Measurements from ENCODE around the gene FOXO3.

The FOXO3 gene

GRCh38 chr6:108690326-108691049, 129.8 kb downstream of the FOXO3 start:
- DNase-seq: no peak

DNA sequence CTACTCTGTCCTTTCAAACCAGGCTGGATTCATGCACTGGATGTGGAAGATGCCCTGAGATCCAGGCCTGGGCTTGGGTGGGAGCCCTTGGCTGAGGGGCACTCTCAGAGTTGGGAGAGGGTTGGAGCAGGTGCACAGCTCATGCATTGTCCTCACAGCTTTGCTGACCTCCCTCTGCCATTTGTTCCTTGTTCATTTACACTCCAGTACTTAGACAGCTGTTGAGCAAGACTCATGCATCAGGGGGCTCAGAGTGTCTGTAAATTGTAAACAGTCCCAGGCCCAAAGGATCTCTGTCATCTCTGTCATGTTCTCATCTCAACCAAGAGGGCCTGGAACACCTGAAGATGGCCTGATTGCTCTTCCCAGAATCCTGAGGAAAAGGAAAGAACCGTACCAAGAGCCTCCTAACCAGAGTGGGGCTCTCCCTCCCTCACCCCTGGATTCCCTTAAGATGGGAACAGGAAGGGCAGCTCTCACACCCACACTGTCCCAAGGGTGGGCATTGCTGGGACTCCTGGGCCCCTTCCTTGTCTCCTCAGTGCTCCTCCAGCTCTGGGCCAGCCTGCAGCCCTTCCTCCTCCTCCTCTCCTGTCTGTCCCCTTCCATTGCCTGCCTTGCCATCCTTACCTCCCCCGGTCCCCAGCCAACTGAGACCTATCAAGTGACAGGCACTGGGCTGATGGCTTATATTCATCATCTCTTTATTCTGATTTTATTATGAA, 132.9 kb downstream of the FOXO3 start:
- no peak for DNase-seq

DNA sequence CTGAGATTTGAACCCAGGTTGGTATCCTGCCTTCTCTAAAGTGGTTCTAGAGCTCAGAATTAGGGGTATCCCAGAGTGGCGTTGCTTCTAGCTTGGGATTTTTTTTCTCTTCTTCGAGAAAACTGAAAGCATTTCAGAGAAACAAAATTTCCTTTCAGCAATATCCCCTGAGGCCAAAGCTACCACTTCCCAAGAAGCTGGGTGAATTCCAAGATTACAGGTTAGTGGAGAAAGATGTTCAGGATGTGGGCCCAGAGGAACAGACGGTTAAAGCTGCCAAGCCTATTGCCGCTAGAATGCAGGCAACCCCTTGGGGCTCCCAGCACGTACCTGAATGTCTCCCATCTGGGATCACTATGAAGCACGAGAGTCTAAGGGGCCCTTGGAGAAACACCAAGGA, 134.1 kb downstream of the FOXO3 start:
- DNase-seq: no peak

GRCh38 chr6:108697561-108698161, 136.9 kb downstream of the FOXO3 start:
- no peak for DNase-seq

DNA sequence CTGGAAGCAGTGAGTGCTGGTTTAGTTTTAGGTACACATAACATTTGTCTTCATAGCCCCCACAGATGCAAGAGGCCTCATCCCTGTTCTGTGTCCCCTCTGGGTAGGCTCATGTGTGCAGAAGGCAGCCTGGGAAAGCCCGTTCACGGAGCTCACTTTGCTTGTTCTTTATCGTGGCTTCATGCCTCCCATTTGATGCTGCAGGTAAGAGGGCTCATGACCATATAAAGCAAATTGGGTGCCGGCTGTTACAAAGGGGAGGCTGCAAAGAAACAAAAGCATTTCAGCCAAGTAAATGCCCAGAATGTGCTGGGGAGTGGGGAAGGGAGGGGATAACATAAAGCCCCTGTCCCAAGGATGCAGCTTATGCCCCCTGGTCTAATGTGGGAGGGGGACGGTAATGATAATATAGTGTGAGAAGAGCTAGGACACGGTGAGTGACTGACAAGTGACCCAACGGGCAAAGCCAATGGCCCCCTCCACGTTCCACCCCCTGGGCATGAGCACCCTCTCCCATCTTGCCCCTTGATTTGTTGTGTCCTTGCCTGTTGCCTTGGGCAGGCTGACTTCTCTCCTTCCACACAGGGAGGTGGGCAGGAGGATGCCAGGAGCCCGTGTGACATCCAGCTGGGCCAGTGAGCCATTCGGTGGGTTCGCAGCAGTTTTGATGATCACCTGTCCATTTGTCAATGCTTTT, 138.0 kb downstream of the FOXO3 start:
- DNase-seq: no peak

- DNase-seq: no peak
Measured at GRCh38 chr6:108699290-108700041, 138.7 kb downstream of the FOXO3 start.

- no peak for DNase-seq
Measured at GRCh38 chr6:108702106-108702851, 141.6 kb downstream of the FOXO3 start.

DNA sequence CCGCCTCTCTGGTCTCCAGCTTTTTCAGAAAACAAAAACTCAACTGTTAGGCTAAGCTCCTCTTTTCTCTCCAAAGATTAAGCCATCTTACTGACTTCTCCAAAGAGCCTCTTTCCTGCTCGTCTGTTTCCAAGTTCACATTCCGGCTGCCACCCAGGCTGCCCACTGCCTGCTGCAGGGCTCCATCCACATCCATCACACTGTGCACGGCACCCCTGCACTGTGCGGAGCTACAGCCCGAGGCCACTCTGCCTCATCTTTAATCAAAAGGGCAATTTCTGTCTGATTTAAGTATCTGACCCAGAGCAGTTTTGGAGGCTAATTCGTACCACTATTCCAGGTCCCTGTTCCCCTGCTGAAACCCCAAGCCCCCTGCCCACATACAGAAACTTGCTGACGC, 145.9 kb downstream of the FOXO3 start:
- DNase-seq: no peak

GRCh38 chr6:108707328-108707976, 146.7 kb downstream of the FOXO3 start:
- no peak for DNase-seq

DNA sequence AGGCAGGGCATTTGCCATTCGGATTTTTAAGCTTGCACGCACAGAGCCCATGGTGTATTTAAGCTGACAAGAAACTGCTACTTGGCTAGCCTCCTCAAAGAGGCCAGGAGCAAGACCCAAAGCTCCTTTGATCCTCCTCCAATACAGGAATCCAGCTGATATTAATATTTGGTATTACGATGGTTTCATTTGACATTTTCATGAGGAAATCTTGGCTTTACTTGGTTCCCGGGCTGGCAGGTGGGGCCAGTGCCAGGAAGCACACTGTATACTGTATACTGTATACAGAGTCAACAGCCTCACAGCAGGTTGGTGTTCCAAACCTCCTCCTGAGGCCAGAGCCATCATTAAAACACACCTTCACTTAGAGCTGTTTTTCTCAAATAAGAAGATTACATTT, 149.3 kb downstream of the FOXO3 start:
- DNase-seq: no peak

DNA sequence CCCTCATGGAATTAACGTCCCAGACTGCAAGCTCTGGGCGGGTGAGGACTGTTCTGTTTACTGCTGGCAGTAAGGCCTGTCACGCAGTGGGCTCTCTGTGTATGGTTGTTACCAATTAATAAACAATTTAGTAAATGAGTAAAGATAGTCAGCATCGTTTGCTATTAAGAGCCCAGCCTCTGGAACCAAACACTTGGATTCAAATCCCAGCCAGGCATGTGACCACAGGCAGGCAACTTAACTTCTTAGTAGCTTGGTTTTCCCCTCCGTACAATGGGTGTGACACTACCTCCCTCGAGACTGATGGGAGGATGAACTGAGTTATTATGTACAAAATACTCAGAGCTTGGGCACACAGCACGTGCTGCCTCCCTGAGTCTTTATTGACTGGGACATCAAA, 149.8 kb downstream of the FOXO3 start:
- DNase-seq: no peak

DNA sequence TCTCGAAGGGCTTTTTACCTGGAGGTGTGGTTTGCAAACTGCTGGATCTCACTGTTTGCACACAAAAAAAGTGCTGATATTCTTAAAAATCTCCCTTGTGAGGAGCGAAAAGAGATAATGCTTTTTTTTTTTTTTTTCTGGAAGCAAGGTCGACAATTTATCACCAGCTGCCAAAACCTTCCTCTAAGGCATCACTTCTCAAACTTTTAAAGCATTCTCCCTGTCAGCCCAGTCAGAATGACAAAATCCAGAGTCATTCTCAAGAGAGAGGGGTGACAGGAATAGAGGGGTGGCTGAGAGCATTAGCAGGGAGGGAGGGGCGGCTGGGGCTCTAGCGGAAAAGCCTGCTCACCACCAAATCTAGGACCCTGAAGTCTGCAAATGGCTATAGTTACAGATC, 150.4 kb downstream of the FOXO3 start:
- DNase-seq: no peak

GRCh38 chr6:108711826-108712225, 151.1 kb downstream of the FOXO3 start:
- no peak for DNase-seq

DNA sequence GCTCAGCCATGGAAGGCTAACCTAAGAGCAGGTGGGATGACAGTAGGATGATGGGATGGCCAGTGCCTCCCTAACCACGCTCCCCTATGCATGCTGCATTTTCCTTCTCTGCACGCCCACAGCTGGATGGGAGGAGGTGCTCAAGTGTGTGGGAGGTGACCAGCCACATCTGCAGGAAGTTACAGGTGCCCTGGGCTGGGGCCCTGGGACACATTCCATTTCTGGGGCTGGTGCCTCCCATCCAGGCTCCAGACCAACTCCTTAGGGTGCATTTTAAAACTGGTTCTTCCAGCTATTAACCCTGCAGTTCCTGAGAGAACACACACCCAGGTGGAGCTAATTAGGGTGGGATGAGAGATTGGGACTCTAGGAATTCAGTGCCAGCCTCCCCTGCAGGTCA, 152.2 kb downstream of the FOXO3 start:
- no peak for DNase-seq

GRCh38 chr6:108714101-108714765, 153.5 kb downstream of the FOXO3 start:
- DNase-seq: no peak

GRCh38 chr6:108714766-108715414, 154.2 kb downstream of the FOXO3 start:
- no peak for DNase-seq

DNA sequence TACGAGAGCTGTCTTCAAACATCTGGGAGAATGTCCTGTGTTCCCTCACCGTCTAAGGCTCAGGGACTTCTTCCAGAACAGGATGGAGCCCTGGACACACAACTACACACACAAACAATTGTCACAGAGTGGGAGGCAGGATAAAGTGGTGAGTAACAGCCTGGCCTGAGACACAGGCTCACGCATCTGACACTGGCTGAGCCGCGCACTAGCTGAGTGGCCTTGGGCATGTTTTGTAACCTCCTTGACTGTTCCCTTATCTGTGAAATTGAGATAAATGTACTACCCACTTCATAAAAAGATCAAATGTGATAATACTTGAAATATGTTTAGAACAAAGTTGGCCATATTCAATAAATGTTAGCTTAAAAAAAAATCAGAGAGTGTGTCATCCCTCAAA, 155.1 kb downstream of the FOXO3 start:
- no peak for DNase-seq

DNA sequence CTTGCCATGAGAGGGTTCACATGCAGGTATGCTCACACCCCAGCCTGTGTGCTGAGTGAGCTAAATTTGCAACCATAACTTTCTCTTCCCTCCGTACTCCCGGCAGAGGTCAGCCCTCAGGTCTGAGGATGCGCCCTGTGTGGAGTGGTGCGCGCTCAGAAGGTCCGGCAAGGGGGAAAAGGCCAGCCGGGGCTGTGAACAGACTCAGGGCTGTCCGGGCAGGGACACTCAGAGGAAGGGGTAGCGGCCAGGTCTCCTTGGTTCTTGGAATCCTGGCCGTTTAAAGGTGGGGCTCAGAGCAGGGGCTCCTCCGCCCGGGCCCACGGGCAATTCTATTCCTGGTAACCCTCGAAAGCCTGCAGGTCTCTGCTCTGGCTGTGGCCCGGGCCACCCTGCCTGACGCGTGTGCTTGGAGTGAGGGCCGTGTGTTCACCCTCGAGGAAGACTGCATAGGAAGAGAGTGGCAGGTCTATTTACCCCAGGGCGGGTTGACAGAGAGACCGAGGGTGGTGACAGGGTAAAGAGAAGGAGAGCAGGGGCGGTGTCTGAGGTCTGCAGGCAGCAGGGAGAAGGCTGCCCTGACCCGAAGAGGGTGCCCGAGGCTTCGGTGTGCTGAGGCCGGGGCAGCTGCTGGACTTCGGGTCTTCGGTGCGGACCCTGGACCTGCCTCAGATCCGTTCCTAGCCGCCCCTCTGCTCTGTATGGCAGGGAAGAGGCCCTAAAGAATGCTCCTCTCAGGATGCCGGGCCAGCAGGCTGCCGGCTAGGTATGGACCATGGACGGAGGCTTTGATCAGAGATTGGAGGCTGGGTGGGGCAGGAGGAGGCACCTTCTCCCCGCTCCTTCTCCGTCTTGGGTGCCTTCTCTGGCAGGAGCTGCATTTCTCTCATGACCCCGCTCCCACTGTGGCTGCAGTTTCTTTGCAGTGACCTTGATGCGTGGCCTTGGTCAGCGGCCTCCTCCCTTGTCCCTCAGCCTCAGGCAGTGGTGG, 156.4 kb downstream of the FOXO3 start:
- DNase-seq: no peak

- DNase-seq: no peak
Measured at GRCh38 chr6:108719477-108719876, 158.8 kb downstream of the FOXO3 start.
